ENCODE measurements around the gene STARD10.

The STARD10 gene

GRCh38 chr11:72742513-72743320 is 51.1 kb downstream of the STARD10 start:
- DNase-seq = no peak

GRCh38 chr11:72741849-72742512 is 51.9 kb downstream of the STARD10 start:
- DNase-seq = peak; percentile 57

- peak; percentile 74 for DNase-seq
Observed at GRCh38 chr11:72741429-72741833, 52.4 kb downstream of the STARD10 start.

GRCh38 chr11:72740562-72741428 is 53.1 kb downstream of the STARD10 start:
- no peak for DNase-seq

GRCh38 chr11:72740060-72740424 is 53.8 kb downstream of the STARD10 start:
- no peak for DNase-seq

GRCh38 chr11:72739240-72740059 is 54.4 kb downstream of the STARD10 start:
- no peak for DNase-seq

- peak; percentile 55 for DNase-seq
Observed at GRCh38 chr11:72738199-72739141, 55.4 kb downstream of the STARD10 start.

GRCh38 chr11:72737336-72737735 is 56.5 kb downstream of the STARD10 start:
- no peak for DNase-seq

- peak; percentile 85 for DNase-seq
Observed at GRCh38 chr11:72736452-72737069, 57.3 kb downstream of the STARD10 start.

GRCh38 chr11:72735495-72736027 is 58.3 kb downstream of the STARD10 start:
- no peak for DNase-seq

- no peak for DNase-seq
Observed at GRCh38 chr11:72732329-72732728, 61.5 kb downstream of the STARD10 start.

GRCh38 chr11:72730737-72731136 is 63.1 kb downstream of the STARD10 start:
- no peak for DNase-seq

- no peak for DNase-seq
Observed at GRCh38 chr11:72730243-72730642, 63.6 kb downstream of the STARD10 start.

- no peak for DNase-seq
Observed at GRCh38 chr11:72727521-72727920, 66.3 kb downstream of the STARD10 start.

- no peak for DNase-seq
Observed at GRCh38 chr11:72726266-72727220, 67.3 kb downstream of the STARD10 start.

- no peak for DNase-seq
Observed at GRCh38 chr11:72725724-72726028, 68.2 kb downstream of the STARD10 start.

- DNase-seq = peak; percentile 49
Observed at GRCh38 chr11:72724851-72725723, 68.8 kb downstream of the STARD10 start.

GRCh38 chr11:72724021-72724551 is 69.8 kb downstream of the STARD10 start:
- no peak for DNase-seq

Measured in GF-D8 (cell line).